GM18868 (cell line): ENCODE data around the gene TMEM91.
"Not testable (repeated sequence)": the region's sequence is repeated elsewhere in the genome, so short reads cannot be mapped to it uniquely, and the experiment has no call there.

Experiments used
- ATAC-seq: cut with Tn5 transposase; IDR thresholded peaks from one replicate; pipeline ENCODE4 v1.9.1; 2021; ENCODE audit warnings: mild to moderate bottlenecking, moderate library complexity; ENCODE audit not compliant: unreplicated experiment

TMEM91 gene

GRCh38 chr19:41373993-41374392 is 2.3 kb upstream of the TMEM91 start:
- no peak for ATAC-seq

DNA sequence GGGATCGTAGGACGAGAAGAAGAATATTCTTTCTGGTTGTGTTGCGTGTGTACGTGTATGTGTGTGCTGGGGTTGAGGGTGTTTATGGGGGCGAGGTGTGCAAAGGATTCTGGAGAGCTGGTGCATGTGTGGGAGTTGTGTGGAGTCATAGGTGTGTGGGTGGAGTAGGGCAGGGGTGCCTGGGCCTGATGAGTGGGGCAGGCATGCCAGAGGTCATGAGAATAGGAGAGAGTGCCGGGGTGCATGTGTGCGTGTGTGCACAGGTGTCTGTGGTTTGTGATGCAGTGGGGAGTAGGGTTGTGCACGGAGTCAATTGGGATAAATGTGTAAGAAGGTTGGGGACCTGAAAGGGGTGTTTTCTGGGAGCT is 649 bp downstream of the TMEM91 start:
- ATAC-seq, result no peak

- peak; percentile 40 for ATAC-seq
Measured at GRCh38 chr19:41377977-41378709, 1.8 kb downstream of the TMEM91 start.

DNA sequence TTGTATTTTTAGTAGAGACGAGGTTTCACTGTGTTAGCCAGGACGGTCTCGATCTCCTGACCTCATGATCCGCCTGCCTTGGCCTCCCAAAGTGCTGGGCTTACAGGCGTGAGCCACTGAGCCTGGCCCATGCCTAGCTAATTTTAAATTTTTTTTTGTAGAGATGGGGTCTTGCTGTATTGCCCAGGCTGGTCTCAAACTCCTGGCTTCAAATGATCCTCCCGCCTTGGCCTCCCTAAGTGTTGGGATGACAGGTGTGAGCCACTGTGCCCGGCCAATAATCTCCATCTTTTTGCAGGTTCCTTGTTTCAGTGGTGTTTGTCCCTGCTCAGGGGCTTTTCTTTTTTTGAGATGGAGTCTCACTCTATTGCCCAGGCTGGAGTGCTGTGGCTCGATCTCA is 5.2 kb downstream of the TMEM91 start:
- not testable (repeated sequence) for ATAC-seq

GRCh38 chr19:41384351-41384750 is 8.0 kb downstream of the TMEM91 start:
- no peak for ATAC-seq

GRCh38 chr19:41386442-41386841 is 10.1 kb downstream of the TMEM91 start:
- ATAC-seq, result no peak

- no peak for ATAC-seq
Measured at GRCh38 chr19:41391618-41392017, 15.3 kb downstream of the TMEM91 start.

- ATAC-seq, result no peak
Measured at GRCh38 chr19:41392775-41393174, 16.4 kb downstream of the TMEM91 start.

DNA sequence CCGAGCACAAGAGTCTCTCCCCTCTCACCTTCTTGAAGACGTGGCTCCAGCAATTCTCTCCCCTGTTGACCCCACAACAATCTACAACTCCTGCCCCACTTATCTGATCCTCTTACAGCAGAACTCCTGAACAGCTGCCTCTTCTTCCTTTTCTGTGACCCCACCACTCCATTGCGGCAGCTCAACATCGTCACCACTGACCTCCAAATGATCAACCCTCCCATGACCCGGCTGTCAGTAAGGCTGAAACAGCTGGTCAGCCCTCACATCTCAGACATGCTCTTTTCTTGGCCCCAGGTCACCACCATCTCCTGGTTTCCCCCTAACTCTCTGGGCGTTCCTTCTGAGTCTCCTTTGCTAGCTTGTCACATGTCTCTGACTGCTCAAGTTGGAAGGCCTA is 19.0 kb downstream of the TMEM91 start:
- ATAC-seq, result no peak

- peak; percentile 89 for ATAC-seq
Measured at GRCh38 chr19:41397086-41398049, 21.0 kb downstream of the TMEM91 start, which contains the start of the genes BCKDHA and EXOSC5. BCKDHA (plus strand) TSS chr19:41397818; CDS start chr19:41397828, 10 bp downstream. EXOSC5 (minus strand) TSS chr19:41397359; CDS start chr19:41397328, 31 bp downstream.

DNA sequence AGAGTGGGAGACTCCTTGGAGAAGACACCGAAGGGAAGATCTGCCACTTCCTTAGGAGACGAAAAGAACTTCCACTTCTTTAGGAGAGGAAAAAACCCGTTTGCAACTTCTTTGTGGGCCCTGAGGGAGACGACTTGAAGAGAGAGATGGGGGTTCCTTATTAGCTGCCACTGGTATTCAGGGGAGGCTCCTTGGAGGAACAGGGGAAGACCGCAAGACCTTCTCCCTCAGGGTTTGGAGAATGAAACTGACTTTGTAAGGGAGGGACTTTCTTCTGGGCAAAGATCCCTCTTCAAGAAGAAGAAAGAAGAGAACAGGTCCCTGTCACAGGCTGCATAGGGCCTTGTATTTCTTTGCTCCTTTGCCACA is 21.7 kb downstream of the TMEM91 start:
- no peak for ATAC-seq

- no peak for ATAC-seq
Measured at GRCh38 chr19:41398598-41398997, 22.3 kb downstream of the TMEM91 start.

- no peak for ATAC-seq
Measured at GRCh38 chr19:41399091-41399490, 22.8 kb downstream of the TMEM91 start.

DNA sequence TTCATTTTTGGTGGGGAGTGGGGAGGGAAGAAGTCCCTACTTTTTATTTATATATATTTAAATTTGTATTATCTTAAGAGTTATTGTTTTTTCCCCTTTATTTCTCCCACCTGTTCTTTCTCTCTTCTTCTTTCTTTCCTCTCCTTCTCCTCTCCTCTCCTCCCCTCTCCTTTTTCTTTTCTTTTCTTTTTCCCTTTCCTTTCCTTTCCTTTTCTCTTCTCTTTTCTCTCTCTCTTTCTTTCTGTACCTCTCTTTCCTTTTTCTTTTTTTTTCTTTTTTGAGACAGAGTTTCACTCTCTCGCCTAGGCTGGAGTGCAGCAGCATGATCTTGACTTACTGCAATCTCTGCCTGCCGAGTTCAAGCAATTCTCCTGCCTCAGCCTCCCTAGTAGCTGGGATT is 23.2 kb downstream of the TMEM91 start:
- no peak for ATAC-seq

GRCh38 chr19:41401483-41401882 is 25.1 kb downstream of the TMEM91 start:
- ATAC-seq, result no peak

GRCh38 chr19:41402010-41402409 is 25.7 kb downstream of the TMEM91 start:
- no peak for ATAC-seq

DNA sequence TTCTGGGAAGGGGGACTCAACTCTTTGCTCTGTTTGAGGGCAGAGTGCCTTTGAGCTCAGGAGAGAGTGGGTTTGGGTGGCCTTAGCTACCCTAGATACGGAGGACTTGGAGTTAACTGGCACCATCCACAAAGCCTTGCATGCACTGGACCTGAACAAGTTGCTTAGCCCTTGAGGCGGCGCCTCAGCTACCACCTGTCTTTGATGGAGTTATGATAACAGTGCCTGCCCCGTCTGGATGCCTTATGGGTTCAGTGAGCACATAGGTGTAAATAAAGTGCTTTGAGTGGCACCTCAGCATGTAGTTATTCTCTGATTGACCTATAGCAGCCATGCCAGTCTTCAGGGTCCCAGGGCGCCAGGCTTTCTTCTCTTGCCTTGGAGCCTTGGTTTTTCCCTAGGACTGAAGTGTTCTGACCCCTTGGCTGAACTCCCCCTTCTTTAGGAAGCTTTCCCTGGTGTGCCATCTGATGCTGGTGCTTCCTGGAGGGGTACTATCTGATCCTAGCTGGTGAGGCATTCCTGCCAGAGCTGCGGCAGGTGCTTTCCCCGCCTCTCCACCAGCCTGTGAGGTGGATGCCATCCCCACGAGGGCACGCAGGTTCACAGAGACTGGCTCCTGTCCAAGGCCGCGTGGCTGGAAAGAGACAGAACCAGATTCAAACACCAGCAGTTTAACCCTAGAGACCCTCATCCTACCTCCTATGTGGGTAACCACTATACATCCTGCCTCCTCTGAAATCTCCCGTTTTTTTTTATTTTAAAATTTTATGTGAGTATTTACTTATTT is 27.0 kb downstream of the TMEM91 start:
- ATAC-seq, result no peak

- ATAC-seq, result no peak
Measured at GRCh38 chr19:41405776-41406175, 29.4 kb downstream of the TMEM91 start.

DNA sequence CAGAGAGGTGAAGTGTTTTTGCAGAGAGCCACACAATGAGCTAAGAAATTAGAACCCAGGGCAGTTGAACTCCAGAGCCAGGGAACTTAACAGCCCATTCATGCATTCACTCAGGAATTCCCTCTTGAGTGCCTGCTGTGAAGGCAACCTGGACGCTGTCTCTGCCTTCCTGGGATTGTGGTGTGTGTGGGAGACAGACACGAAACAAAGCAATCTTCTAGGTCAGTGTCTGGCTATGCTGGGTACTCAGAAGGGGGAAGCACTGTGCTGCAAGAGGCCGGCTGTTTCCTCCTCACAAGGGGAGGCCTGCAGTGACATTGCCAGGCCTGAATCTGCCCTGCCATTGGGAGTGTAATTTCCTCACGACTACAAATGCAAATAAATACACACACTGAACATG is 30.9 kb downstream of the TMEM91 start:
- ATAC-seq, result no peak

DNA sequence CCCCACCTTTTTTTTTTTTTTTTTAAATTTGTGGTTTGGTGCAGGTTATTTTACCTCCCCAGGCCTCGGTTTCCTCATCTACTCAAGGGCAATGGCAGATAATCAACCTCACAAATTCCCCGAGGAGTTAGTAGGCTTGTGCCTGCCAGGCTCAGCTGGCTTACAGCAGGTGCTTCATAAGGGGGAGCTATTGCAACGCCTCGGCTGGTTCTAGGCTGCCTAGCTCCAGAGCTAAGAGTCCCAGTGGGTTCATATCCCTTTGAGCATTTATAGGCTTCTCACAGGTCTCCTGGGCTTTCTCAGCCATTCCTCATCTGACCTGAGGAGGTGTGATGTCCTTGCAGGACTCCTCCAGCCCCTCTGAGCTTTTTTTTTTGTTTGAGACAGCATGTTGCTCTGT is 31.9 kb downstream of the TMEM91 start:
- no peak for ATAC-seq

DNA sequence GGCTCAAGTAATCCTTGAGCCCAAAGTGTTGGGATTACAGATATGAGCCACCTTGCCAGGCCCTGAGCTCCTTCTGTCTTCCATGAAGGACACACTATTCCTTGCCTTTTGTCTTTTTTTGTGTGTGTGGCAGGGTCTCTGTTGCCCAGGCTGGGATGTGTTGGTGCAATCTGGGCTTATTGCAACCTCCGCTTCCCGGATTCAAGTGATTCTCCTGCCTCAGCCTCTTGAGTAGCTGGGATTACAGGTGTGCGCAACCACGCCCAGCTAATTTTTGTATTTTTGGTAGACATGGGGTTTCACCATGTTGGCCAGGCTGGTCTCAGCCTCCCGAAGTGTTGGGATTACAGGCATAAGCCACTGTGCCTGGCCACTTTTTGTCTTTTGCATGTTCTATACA is 32.5 kb downstream of the TMEM91 start:
- ATAC-seq, result not testable (repeated sequence)
